ACHN (cell line): Measurements from ENCODE around the gene OR51E1.

ENCODE experiments used
- DNase-seq: peaks from one replicate; pipeline ENCODE4 v3.0.0-alpha.2; 2015
- in situ Hi-C: cut with HindIII; loops from 2 replicates; pipeline ENCODE4 v1.10.0; 2017; ENCODE audit warnings: low sequenced_read_pairs, low pct_ligation_motif_present, low pct_unique_long_range_greater_than_20kb

OR51E1 gene

GRCh38 chr11:4644233-4644632 lies 451 bp downstream of the OR51E1 start:
- in situ Hi-C loops = no loop called here

GRCh38 chr11:4645974-4646373 lies 2.2 kb downstream of the OR51E1 start:
- no peak for DNase-seq
- in situ Hi-C loops = no loop called here

More at GRCh38 chr11:4644233-4644632, 451 bp downstream of the OR51E1 start:
- no peak for DNase-seq

GRCh38 chr11:4647766-4648165 lies 4.0 kb downstream of the OR51E1 start:
- no peak for DNase-seq
- in situ Hi-C loops = no loop called here

- in situ Hi-C loops = no loop called here
These were observed 11.0 kb downstream of the OR51E1 start for GRCh38 chr11:4654635-4655369.

DNA sequence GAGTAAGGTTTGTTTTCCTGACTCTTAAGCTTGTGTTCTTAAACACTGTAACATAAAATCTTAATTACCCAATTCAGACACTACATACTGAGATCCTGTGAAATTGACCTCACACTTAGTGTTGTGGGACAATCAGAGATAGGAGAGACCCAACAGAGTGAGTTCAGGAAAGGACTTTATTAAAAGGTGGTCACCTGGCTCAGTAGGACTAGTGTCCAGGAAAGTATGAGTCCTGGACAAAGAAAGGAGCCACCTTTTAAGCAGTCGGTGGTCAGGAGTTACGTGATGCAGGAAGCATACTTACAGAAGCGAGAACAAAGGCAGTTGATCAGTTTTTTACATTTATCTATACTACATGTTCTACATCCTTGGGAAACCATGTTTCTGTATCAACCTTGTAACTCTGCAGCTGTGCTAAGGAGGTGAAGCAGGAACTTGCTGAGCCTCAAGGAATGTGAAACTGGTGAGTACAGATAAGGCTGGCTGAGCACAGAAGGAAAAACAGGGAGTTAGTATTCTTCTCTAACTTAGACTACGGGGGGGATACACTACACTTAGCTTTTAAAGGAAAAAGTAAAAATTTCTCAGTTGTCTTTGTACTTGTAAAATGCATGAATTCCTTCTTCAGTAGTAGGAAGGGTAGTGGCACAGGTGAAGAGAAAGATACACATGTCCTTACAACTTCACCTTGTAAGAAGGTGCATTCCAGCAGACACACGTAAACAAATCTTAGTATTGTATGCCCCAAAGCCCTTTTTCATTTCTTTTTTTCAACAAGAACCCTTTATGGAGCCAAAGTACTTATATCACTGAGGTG lies 15.1 kb downstream of the OR51E1 start:
- in situ Hi-C loops = no loop called here
- DNase-seq = peak; percentile 4

More at GRCh38 chr11:4654635-4655369, 11.0 kb downstream of the OR51E1 start:
- no peak for DNase-seq

DNA sequence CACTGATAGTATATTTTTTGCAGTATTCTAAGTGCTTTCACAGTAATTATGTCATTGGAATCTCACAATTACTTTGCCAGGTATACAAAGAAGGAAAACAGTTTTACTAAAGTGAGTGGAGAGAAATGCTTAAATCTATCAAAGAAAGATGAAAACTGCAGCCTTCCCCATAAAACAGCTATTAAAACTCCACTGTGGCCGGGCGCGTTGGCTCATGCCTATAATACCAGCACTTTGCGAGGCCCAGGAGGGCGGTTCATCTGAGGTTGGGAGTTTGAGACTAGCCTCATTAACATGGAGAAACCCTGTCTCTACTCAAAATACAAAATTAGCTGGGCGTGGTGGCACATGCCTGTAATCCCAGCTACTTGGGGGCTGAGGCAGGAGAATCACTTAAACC lies 19.1 kb downstream of the OR51E1 start:
- in situ Hi-C loops = no loop called here
- DNase-seq = no peak

DNA sequence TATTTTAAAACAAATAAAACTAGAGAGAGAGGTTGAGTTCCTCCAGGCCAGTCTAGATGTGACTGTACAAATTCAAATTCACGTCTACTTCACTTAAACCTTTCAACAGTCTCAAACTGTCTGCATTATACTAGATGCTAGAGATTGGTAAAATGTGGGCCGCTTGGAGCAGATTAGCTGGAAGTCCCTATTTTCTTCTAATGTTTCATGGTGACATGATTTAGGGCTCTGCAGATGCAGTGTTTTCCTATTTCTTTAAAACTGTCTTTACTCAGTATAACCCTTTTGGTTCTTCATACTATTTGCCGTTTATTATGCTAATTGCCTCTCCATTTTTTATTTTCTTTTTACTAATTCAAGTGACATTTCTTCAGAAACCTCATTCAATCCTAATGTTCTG lies 20.4 kb downstream of the OR51E1 start:
- in situ Hi-C loops = no loop called here
- no peak for DNase-seq

DNA sequence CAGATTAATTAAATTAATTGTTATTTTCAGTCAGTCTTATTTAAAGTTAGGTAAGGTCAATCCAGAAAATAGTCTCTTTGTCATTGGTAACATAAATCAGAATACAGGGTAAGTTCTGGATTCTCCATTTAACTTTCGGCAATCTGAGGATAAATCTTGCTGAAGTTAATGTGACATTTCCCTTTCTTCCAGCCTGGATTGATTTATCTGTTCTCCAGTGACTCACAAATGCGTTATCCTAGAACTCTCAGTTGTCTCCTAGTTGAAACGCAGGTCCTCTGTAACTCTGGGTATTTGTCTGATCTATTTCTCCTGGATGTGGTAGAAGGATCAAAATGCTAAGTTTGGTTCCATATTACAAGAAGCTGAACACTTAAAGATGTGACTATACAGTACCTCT lies 21.0 kb downstream of the OR51E1 start:
- DNase-seq = no peak
- in situ Hi-C loops = no loop called here

DNA sequence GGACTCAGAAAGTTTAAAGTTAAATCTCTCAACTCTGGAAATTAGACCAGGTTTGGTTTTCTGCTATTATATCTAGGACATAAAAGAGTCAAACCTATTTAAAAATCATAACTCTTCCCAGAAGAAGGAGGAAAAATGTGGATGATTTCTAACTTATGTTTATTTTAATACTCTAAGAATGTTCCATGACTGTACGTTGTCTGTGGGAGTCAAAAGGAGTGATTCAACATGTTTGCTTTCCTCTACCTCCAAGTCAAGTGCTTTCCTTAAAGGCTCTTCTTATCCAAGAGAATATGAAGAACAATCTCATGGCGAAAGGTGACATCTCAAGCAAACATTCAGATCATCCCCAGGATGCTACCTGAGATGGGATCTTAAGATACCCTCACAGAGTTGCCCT lies 21.6 kb downstream of the OR51E1 start:
- DNase-seq = no peak
- in situ Hi-C loops = no loop called here

DNA sequence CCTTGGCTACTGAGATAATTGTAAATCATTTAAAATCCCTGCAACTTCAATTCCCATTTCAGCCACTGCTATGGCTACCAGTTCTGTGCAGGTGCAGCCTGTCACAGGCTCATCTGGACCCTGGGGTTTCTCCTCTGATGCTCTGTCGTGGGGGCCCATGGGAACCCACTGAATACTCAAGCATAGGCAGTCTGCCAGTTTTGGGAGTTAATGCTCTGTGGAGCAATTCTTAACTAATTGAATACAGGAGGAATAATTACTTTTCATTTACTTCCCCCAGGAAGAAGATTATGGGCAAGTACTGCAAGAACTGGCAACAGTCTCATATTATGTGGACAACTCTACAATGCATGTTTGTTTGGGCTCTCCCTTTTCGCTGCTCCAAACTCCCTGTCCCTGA lies 28.0 kb downstream of the OR51E1 start:
- no peak for DNase-seq
- in situ Hi-C loops = no loop called here

- in situ Hi-C loops = no loop called here
- DNase-seq = peak; percentile 62
These were observed 28.7 kb downstream of the OR51E1 start for GRCh38 chr11:4672470-4672869.

DNA sequence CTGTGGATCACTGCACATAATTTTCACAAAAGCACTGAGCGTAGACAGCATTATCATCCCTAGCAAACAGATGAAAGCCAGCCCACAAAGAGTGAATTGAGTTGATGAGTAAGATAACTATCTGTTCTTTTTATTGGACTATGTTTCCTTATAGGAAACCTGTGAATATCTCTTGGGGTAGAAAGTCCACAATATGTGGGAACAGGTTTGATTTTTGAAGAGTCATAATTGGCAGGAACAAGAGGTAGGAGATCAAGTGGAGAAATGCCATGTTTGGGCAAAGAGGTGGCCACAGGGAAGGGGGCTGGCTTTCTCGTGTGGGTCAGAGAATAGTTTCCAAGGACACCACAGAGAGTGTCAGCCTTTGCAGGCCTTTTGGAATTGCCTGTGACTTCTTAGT lies 30.0 kb downstream of the OR51E1 start:
- DNase-seq = no peak
- in situ Hi-C loops = no loop called here

- no peak for DNase-seq
- in situ Hi-C loops = no loop called here
These were observed 34.2 kb downstream of the OR51E1 start for GRCh38 chr11:4677948-4678347.

DNA sequence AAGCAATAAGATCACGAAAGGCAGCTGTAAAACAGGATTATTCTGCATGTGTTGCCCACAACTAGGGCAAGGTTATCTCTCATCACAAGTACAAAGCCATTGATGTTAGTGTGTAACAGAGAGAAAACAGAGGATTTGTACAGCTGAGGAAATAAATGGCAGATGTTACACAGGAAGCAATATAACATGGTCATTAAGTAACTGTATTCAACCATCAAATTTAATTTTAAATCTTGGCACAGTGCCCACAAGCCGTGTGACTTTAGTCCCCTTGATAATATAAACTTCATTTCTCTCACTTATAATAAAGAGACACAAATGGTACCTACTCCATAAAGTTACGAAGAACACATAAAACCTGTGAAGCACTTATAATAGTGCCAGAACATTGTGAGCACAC lies 36.6 kb downstream of the OR51E1 start:
- in situ Hi-C loops = no loop called here
- DNase-seq = no peak

DNA sequence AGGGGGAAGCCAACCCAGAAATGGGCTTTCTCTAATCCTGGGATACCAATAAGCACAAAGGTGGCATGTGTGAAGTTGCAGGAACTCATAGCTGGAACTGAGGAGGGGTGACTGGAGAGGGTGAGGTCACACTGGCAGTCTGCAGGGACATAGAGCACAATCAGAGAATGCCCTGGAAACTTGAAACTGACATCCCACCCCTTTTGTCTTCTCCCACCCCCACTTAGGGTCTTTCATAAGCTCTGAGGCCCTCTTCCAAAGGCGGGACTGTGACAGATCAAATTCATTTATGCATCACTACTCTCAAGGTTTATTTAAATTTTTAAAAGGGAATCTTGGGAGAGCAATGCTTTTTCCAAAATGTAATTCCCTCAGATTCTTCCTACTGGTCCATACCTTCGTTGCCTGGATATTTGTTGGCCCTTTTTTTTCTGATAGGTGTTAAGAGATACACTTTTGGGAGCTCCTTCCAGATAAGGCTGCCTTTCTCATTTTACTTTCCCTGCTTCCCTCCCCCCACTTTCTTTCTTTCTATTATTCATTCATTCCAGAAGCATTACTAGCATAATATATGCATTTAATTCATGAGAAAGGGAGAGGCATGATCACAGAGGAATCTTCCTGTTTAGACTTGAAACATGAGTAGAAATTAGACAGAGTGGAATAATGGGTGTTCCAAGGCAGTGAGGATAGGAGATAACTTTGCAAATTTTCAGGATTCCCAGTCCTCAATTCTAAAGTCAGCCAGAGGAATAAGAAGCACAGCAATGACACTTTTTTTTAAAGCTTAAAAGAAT lies 39.0 kb downstream of the OR51E1 start:
- in situ Hi-C loops = no loop called here
- no peak for DNase-seq

GRCh38 chr11:4684631-4685285 lies 41.0 kb downstream of the OR51E1 start:
- DNase-seq = no peak
- in situ Hi-C loops = no loop called here

- DNase-seq = no peak
- in situ Hi-C loops = no loop called here
These were observed 51.7 kb downstream of the OR51E1 start for GRCh38 chr11:4695442-4695841.

- no peak for DNase-seq
- in situ Hi-C loops = no loop called here
These were observed 53.8 kb downstream of the OR51E1 start, which contains the start of gene OR51E2 for GRCh38 chr11:4697585-4697984. Gene OR51E2, minus strand, starts transcription at chr11:4697853. Its CDS starts 15,142 bp downstream, at chr11:4682711.
